GM23338 (cell line): ENCODE results near the gene PTPRN2.

ENCODE experiments used
- EZH2 ChIP-seq: fragments of 200-600 bp; sonication (generic); IDR thresholded peaks from one replicate; pipeline ENCODE4 v1.8.0; 2017; ENCODE audit warnings: antibody characterized with exemption, mild to moderate bottlenecking, low read depth; ENCODE audit not compliant: unreplicated experiment
- EZH2phosphoT487 ChIP-seq: fragments of 200-600 bp; sonication (generic); IDR thresholded peaks from one replicate; pipeline ENCODE4 v1.8.1; 2018; ENCODE audit warnings: antibody characterized with exemption; ENCODE audit not compliant: unreplicated experiment
- NANOG ChIP-seq: IDR thresholded peaks from 2 replicates; pipeline ENCODE4 v1.6.1; 2016; ENCODE audit warnings: antibody characterized with exemption, borderline replicate concordance
- POLR2AphosphoS5 ChIP-seq: IDR thresholded peaks from 2 replicates; pipeline ENCODE4 v1.6.1; 2016; ENCODE audit warnings: antibody characterized with exemption, low read depth
- STAT1 ChIP-seq: IDR thresholded peaks from one replicate; pipeline ENCODE4 v1.6.1; 2016; ENCODE audit warnings: antibody characterized with exemption; ENCODE audit not compliant: unreplicated experiment
- ZNF331 ChIP-seq: fragments of 250-450 bp; sonication (Bioruptor Pico); IDR thresholded peaks from 2 replicates; pipeline ENCODE4 v1.5.0; 2020; ENCODE audit warnings: low read depth, mild to moderate bottlenecking, moderate library complexity
- TF ChIP-seq, protein P1 (sequence below), 2 experiments: fragments of 200-600 bp in 1 of 2; sonication (generic) in 1 of 2; conservative IDR thresholded peaks; 2 replicates each; pipeline versions ENCODE4 v1.5.1 to v1.6.1; 2016 to 2017; ENCODE audit warnings: antibody characterized with exemption in 2 of 2, low read depth in 2 of 2, mild to moderate bottlenecking in 2 of 2, moderate library complexity in 1 of 2
- TF ChIP-seq, protein P2 (sequence below): IDR thresholded peaks from one replicate; pipeline ENCODE4 v1.6.1; 2018; ENCODE audit warnings: antibody characterized with exemption; ENCODE audit not compliant: unreplicated experiment

DNA sequence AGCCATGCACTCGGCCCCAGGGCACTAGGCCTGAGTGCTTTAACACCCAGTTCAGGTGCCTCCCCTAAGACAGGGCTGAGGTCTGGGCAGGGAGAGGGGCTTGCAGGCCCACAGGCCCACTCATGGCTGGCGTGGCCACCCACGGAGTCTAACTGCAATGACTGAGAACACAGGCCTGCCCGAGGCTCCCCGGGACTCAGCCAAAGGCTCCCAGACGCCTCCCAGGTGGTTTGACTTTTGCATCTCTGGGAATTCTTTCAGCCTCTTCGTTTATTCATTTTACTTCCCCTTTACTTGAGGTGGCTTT, 37.3 kb downstream of the PTPRN2 start:
- TF ChIP-seq, protein P1, sequence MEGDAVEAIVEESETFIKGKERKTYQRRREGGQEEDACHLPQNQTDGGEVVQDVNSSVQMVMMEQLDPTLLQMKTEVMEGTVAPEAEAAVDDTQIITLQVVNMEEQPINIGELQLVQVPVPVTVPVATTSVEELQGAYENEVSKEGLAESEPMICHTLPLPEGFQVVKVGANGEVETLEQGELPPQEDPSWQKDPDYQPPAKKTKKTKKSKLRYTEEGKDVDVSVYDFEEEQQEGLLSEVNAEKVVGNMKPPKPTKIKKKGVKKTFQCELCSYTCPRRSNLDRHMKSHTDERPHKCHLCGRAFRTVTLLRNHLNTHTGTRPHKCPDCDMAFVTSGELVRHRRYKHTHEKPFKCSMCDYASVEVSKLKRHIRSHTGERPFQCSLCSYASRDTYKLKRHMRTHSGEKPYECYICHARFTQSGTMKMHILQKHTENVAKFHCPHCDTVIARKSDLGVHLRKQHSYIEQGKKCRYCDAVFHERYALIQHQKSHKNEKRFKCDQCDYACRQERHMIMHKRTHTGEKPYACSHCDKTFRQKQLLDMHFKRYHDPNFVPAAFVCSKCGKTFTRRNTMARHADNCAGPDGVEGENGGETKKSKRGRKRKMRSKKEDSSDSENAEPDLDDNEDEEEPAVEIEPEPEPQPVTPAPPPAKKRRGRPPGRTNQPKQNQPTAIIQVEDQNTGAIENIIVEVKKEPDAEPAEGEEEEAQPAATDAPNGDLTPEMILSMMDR (conservative IDR thresholded peaks at IDR 0.05; ENCODE audit: low read depth in 2 of 2): no peak
- TF ChIP-seq EZH2phosphoT487 (no peak), STAT1 (no peak), POLR2AphosphoS5 (no peak), ZNF331 (CRISPR knock-in tag) (no peak), EZH2 (no peak), NANOG (no peak)
- TF ChIP-seq, protein P2, sequence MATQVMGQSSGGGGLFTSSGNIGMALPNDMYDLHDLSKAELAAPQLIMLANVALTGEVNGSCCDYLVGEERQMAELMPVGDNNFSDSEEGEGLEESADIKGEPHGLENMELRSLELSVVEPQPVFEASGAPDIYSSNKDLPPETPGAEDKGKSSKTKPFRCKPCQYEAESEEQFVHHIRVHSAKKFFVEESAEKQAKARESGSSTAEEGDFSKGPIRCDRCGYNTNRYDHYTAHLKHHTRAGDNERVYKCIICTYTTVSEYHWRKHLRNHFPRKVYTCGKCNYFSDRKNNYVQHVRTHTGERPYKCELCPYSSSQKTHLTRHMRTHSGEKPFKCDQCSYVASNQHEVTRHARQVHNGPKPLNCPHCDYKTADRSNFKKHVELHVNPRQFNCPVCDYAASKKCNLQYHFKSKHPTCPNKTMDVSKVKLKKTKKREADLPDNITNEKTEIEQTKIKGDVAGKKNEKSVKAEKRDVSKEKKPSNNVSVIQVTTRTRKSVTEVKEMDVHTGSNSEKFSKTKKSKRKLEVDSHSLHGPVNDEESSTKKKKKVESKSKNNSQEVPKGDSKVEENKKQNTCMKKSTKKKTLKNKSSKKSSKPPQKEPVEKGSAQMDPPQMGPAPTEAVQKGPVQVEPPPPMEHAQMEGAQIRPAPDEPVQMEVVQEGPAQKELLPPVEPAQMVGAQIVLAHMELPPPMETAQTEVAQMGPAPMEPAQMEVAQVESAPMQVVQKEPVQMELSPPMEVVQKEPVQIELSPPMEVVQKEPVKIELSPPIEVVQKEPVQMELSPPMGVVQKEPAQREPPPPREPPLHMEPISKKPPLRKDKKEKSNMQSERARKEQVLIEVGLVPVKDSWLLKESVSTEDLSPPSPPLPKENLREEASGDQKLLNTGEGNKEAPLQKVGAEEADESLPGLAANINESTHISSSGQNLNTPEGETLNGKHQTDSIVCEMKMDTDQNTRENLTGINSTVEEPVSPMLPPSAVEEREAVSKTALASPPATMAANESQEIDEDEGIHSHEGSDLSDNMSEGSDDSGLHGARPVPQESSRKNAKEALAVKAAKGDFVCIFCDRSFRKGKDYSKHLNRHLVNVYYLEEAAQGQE: no peak
